Activated T-cell treated with anti-CD3 and anti-CD28 coated beads, Interleukin-2, amount 50 U/mL, for 72 hours (primary cell): Measurements from ENCODE around the gene ETS1. TPM values are rescaled to one million over a fixed set of nuclear protein-coding genes. Genes with fewer than 3 reads are reported as not detected.

ENCODE experiments used
- ATAC-seq, 2 donors: fragments of 150-1000 bp; cut with Tn5 transposase; replicated peaks in 1 of 2; 2 replicates each; pipeline ENCODE4 v1.10.0; 2021; ENCODE audit warnings: moderate library complexity in 2 of 2, mild to moderate bottlenecking in 1 of 2
- DNase-seq, 2 donors: peaks; one replicate each; pipeline ENCODE4 v3.0.0; 2021 to 2022; ENCODE audit warnings: mixed read lengths in 1 of 2
- H3K27ac Mint-ChIP-seq: one replicate; pipeline ENCODE4 v1.8.0; 2022; ENCODE audit warnings: mild to moderate bottlenecking, moderate library complexity, mixed read lengths
- H3K27me3 Mint-ChIP-seq: one replicate; pipeline ENCODE4 v1.8.0; 2022; ENCODE audit warnings: low read depth, mixed read lengths
- H3K36me3 Mint-ChIP-seq, 2 donors: one replicate each; pipeline ENCODE4 v1.8.0; 2022; ENCODE audit warnings: mixed read lengths in 2 of 2, mild to moderate bottlenecking in 1 of 2; ENCODE audit not compliant: insufficient read depth in 2 of 2
- H3K4me1 Mint-ChIP-seq: one replicate; pipeline ENCODE4 v1.8.0; 2022; ENCODE audit warnings: low read depth, mixed read lengths
- H3K4me3 Mint-ChIP-seq, 2 donors: one replicate each; pipeline ENCODE4 v1.8.0; 2022; ENCODE audit warnings: mild to moderate bottlenecking in 2 of 2, mixed read lengths in 2 of 2, moderate library complexity in 2 of 2
- H3K9me3 Mint-ChIP-seq, 2 donors: one replicate each; pipeline ENCODE4 v1.8.0; 2022; ENCODE audit warnings: mixed read lengths in 2 of 2
- total RNA-seq, 2 donors: library from RNA; stranded (reverse); gene quantifications; one replicate each; pipeline ENCODE4 v1.2.3, GENCODE V29; 2022

The ETS1 gene
- total RNA-seq, 2 donors from 2014 or later: 713 to 736 TPM

- Mint-ChIP-seq H3K27ac (peak overlapping the region; percentile 97), H3K4me1 (peaks cover 100% of the 10 kb centered on the region), H3K4me3 (peak overlapping the region; percentile 80 to 95), H3K9me3 (no peaks in the 10 kb centered on the region), H3K27me3 (no peaks in the 10 kb centered on the region), H3K36me3 (peaks cover 50 to 86% of the 10 kb centered on the region in 2 donors)
- DNase-seq (no peak), ATAC-seq (no peak)
These were observed 103.2 kb downstream of the ETS1 start for GRCh38 chr11:128484172-128484571.

GRCh38 chr11:128483211-128483788 is 104.1 kb downstream of the ETS1 start:
- peak in 1 of 2 donors; percentile 60 for DNase-seq
- Mint-ChIP-seq H3K9me3 (no peaks in the 10 kb centered on the region), H3K27me3 (no peaks in the 10 kb centered on the region), H3K27ac (peak overlapping the region; percentile 97), H3K4me3 (peak overlapping the region; percentile 80 to 95), H3K4me1 (peaks cover 100% of the 10 kb centered on the region), H3K36me3 (peaks cover 50 to 86% of the 10 kb centered on the region in 2 donors)
- peak; percentile 40 to 55 for ATAC-seq

GRCh38 chr11:128482512-128483191 is 104.7 kb downstream of the ETS1 start:
- H3K4me3 Mint-ChIP-seq: peak overlapping the region; percentile 80 to 95
- ATAC-seq (peak; percentile 81 to 88), DNase-seq (peak; percentile 77 to 82)
- peaks cover 52 to 84% of the 10 kb centered on the region in 2 donors for H3K36me3 Mint-ChIP-seq
- H3K27ac Mint-ChIP-seq: peak overlapping the region; percentile 97
- no peaks in the 10 kb centered on the region for H3K9me3 Mint-ChIP-seq
- H3K27me3 Mint-ChIP-seq: no peaks in the 10 kb centered on the region
- H3K4me1 Mint-ChIP-seq: peaks cover 100% of the 10 kb centered on the region

- no peaks in the 10 kb centered on the region for H3K9me3 Mint-ChIP-seq
- ATAC-seq (no peak), DNase-seq (no peak)
- H3K36me3 Mint-ChIP-seq: peaks cover 54 to 87% of the 10 kb centered on the region in 2 donors
- peak overlapping the region; percentile 80 to 95 for H3K4me3 Mint-ChIP-seq
- H3K4me1 Mint-ChIP-seq: peaks cover 100% of the 10 kb centered on the region
- peak overlapping the region; percentile 97 for H3K27ac Mint-ChIP-seq
- no peaks in the 10 kb centered on the region for H3K27me3 Mint-ChIP-seq
These were observed 105.3 kb downstream of the ETS1 start for GRCh38 chr11:128482092-128482491.

DNA sequence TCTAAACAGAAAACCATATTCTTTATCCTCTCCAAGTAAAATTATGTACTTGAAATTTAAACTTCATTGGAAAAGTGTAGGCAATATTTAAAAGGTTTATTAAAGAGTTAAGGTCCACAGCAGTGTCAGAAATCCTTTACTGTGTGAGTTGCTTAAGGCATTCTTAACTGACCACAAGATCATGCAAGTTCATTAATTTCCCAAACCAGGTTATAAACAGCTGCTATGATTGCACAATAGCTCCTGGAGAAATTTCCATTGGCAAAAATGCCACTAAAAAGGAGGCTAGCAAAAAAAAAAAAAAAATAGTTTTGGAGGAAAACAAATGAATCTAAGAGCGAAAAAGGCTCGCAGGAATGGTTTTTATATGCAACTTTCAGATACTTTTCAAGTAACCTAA is 106.2 kb downstream of the ETS1 start:
- Mint-ChIP-seq H3K27me3 (no peaks in the 10 kb centered on the region), H3K27ac (peak overlapping the region; percentile 97), H3K4me3 (peak overlapping the region; percentile 80 to 95), H3K36me3 (peaks cover 54 to 88% of the 10 kb centered on the region in 2 donors), H3K9me3 (no peaks in the 10 kb centered on the region), H3K4me1 (peaks cover 100% of the 10 kb centered on the region)
- no peak for ATAC-seq
- no peak for DNase-seq

DNA sequence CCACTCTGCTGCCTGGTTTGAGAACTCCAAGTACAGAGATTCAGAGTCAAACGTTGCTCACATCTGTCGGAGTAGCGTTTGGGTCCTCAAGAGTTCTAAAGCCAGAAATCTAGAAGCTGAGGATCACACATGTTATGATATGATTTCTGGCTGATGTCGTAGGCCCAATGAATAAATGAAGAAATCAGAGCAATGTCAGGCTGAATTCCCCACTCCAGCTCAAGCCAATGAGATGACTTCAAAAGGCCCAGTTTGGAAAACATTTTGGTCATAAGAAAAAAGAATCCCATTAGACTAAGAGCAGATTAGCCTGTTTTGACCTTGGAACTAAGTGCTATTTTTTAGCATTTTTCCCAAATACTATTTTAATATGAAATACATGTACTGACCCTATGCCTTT is 106.7 kb downstream of the ETS1 start:
- H3K27ac Mint-ChIP-seq: peak overlapping the region; percentile 97
- ATAC-seq: no peak
- peak overlapping the region; percentile 80 to 95 for H3K4me3 Mint-ChIP-seq
- H3K4me1 Mint-ChIP-seq: peaks cover 100% of the 10 kb centered on the region
- H3K36me3 Mint-ChIP-seq: peaks cover 50 to 88% of the 10 kb centered on the region in 2 donors
- DNase-seq: no peak
- no peaks in the 10 kb centered on the region for H3K9me3 Mint-ChIP-seq
- no peaks in the 10 kb centered on the region for H3K27me3 Mint-ChIP-seq

GRCh38 chr11:128480066-128480465 is 107.3 kb downstream of the ETS1 start:
- Mint-ChIP-seq H3K27me3 (no peaks in the 10 kb centered on the region), H3K4me1 (peaks cover 100% of the 10 kb centered on the region), H3K27ac (peak overlapping the region; percentile 97), H3K4me3 (peak overlapping the region; percentile 80 to 95), H3K36me3 (peaks cover 50 to 85% of the 10 kb centered on the region in 2 donors), H3K9me3 (no peaks in the 10 kb centered on the region)
- no peak for DNase-seq
- no peak for ATAC-seq

- ATAC-seq (no peak), DNase-seq (no peak)
- Mint-ChIP-seq H3K4me3 (peak overlapping the region; percentile 80 to 95), H3K36me3 (peaks cover 48 to 84% of the 10 kb centered on the region in 2 donors), H3K27me3 (no peaks in the 10 kb centered on the region), H3K27ac (peak overlapping the region; percentile 97), H3K4me1 (peaks cover 100% of the 10 kb centered on the region), H3K9me3 (no peaks in the 10 kb centered on the region)
These were observed 108.2 kb downstream of the ETS1 start for GRCh38 chr11:128479144-128479543.

DNA sequence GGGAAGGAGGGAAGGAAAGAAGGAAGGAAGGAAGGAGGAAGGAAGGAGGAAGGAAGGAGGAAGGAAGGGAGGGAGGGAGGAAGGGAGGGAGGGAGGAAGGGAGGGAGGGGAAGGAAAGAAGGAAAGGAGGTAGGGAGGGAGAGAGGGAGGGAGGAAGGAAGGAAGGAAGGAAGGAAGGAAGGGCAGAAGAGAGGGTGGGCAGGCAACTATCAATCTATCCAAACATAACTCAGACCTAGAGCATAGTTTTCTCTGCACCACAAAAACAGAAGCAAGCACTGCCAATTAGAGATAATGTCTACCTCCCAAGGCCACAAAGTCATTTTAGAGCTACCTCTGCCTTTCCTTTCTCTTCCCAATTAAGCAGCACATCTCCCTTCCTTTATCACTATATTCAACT is 109.1 kb downstream of the ETS1 start:
- peaks cover 100% of the 10 kb centered on the region for H3K4me1 Mint-ChIP-seq
- peaks cover 51 to 83% of the 10 kb centered on the region in 2 donors for H3K36me3 Mint-ChIP-seq
- no peak for ATAC-seq
- peak overlapping the region; percentile 97 for H3K27ac Mint-ChIP-seq
- H3K27me3 Mint-ChIP-seq: no peaks in the 10 kb centered on the region
- H3K4me3 Mint-ChIP-seq: peak overlapping the region; percentile 80 to 95
- no peaks in the 10 kb centered on the region for H3K9me3 Mint-ChIP-seq
- DNase-seq: no peak

- no peaks in the 10 kb centered on the region for H3K9me3 Mint-ChIP-seq
- peak overlapping the region; percentile 100 for H3K27ac Mint-ChIP-seq
- DNase-seq (no peak), ATAC-seq (no peak)
- H3K27me3 Mint-ChIP-seq: no peaks in the 10 kb centered on the region
- H3K4me1 Mint-ChIP-seq: peaks cover 100% of the 10 kb centered on the region
- H3K4me3 Mint-ChIP-seq: peak overlapping the region; percentile 80 to 95
- H3K36me3 Mint-ChIP-seq: peaks cover 48 to 81% of the 10 kb centered on the region in 2 donors
These were observed 109.5 kb downstream of the ETS1 start for GRCh38 chr11:128477811-128478210.

GRCh38 chr11:128477278-128477677 is 110.1 kb downstream of the ETS1 start:
- H3K27ac Mint-ChIP-seq: peak overlapping the region; percentile 100
- ATAC-seq (no peak), DNase-seq (no peak)
- H3K4me1 Mint-ChIP-seq: peaks cover 100% of the 10 kb centered on the region
- peaks cover 52 to 85% of the 10 kb centered on the region in 2 donors for H3K36me3 Mint-ChIP-seq
- no peaks in the 10 kb centered on the region for H3K27me3 Mint-ChIP-seq
- H3K4me3 Mint-ChIP-seq: peak overlapping the region; percentile 80 to 95
- no peaks in the 10 kb centered on the region for H3K9me3 Mint-ChIP-seq

- DNase-seq (peak; percentile 77 to 80), ATAC-seq (peak; percentile 32 to 34)
- H3K4me1 Mint-ChIP-seq: peaks cover 99% of the 10 kb centered on the region
- peak overlapping the region; percentile 100 for H3K27ac Mint-ChIP-seq
- H3K27me3 Mint-ChIP-seq: no peaks in the 10 kb centered on the region
- no peaks in the 10 kb centered on the region for H3K9me3 Mint-ChIP-seq
- H3K4me3 Mint-ChIP-seq: peak overlapping the region; percentile 80 to 95
- H3K36me3 Mint-ChIP-seq: peaks cover 52 to 80% of the 10 kb centered on the region in 2 donors
These were observed 110.6 kb downstream of the ETS1 start for GRCh38 chr11:128476729-128477128.

DNA sequence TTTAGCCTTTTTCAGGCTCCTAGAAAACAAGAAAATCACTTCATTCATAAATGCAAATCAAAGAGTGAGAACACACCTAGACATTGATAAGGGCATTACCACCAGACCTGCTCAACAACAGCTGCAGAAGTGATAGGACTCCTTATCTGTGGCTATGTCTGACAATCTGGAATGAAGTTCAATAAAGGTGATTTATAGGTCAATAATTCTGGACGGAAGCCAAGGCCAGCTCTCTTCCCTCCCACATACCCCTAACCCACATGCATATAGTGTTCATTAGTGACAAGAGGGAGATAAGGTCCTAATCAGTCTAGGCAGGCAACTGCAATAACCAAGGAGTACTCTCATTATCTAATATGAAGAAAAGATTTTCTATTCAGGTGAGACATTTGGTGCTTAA is 111.3 kb downstream of the ETS1 start:
- H3K4me3 Mint-ChIP-seq: peak overlapping the region; percentile 80 to 95
- peaks cover 57 to 79% of the 10 kb centered on the region in 2 donors for H3K36me3 Mint-ChIP-seq
- ATAC-seq: no peak

More for the DNA sequence above, 111.3 kb downstream of the ETS1 start:
- no peaks in the 10 kb centered on the region for H3K27me3 Mint-ChIP-seq
- peak overlapping the region; percentile 100 for H3K27ac Mint-ChIP-seq
- no peaks in the 10 kb centered on the region for H3K9me3 Mint-ChIP-seq
- no peak for DNase-seq
- H3K4me1 Mint-ChIP-seq: peaks cover 99% of the 10 kb centered on the region
